Measurements from ENCODE around the gene ARFIP1.

Gene ARFIP1

GRCh38 chr4:152808670-152809069 lies 28.9 kb downstream of the ARFIP1 start:
- TF ChIP-seq GATA3 (IDR thresholded peaks at IDR 0.05; ENCODE audit: low read depth, low read length) (no peak), GATA2 (IDR thresholded peaks at IDR 0.05; ENCODE audit: low read depth, low read length) (no peak)

- TF ChIP-seq GATA3 (IDR thresholded peaks at IDR 0.05; ENCODE audit: low read depth, low read length) (no peak), GATA2 (IDR thresholded peaks at IDR 0.05; ENCODE audit: low read depth, low read length) (no peak)
Measured at GRCh38 chr4:152810715-152811287, 31.0 kb downstream of the ARFIP1 start.

- TF ChIP-seq GATA3 (IDR thresholded peaks at IDR 0.05; ENCODE audit: low read depth, low read length): no peak
- no peak for TF ChIP-seq GATA2 (IDR thresholded peaks at IDR 0.05; ENCODE audit: low read depth, low read length)
Measured at GRCh38 chr4:152815078-152815477, 35.3 kb downstream of the ARFIP1 start.

GRCh38 chr4:152817331-152817730 lies 37.6 kb downstream of the ARFIP1 start:
- TF ChIP-seq GATA2 (IDR thresholded peaks at IDR 0.05; ENCODE audit: low read depth, low read length): no peak
- no peak for TF ChIP-seq GATA3 (IDR thresholded peaks at IDR 0.05; ENCODE audit: low read depth, low read length)

GRCh38 chr4:152819026-152819645 lies 39.4 kb downstream of the ARFIP1 start:
- TF ChIP-seq GATA2 (IDR thresholded peaks at IDR 0.05; ENCODE audit: low read depth, low read length) (no peak), GATA3 (IDR thresholded peaks at IDR 0.05; ENCODE audit: low read depth, low read length) (no peak)

GRCh38 chr4:152820073-152820472 lies 40.3 kb downstream of the ARFIP1 start:
- TF ChIP-seq GATA3 (IDR thresholded peaks at IDR 0.05; ENCODE audit: low read depth, low read length): no peak
- TF ChIP-seq GATA2 (IDR thresholded peaks at IDR 0.05; ENCODE audit: low read depth, low read length): no peak

- no peak for TF ChIP-seq GATA2 (IDR thresholded peaks at IDR 0.05; ENCODE audit: low read depth, low read length)
- no peak for TF ChIP-seq GATA3 (IDR thresholded peaks at IDR 0.05; ENCODE audit: low read depth, low read length)
Measured at GRCh38 chr4:152822323-152822722, 42.6 kb downstream of the ARFIP1 start.

- no peak for TF ChIP-seq GATA3 (IDR thresholded peaks at IDR 0.05; ENCODE audit: low read depth, low read length)
- no peak for TF ChIP-seq GATA2 (IDR thresholded peaks at IDR 0.05; ENCODE audit: low read depth, low read length)
Measured at GRCh38 chr4:152824561-152824960, 44.8 kb downstream of the ARFIP1 start.

- TF ChIP-seq GATA3 (IDR thresholded peaks at IDR 0.05; ENCODE audit: low read depth, low read length) (no peak), GATA2 (IDR thresholded peaks at IDR 0.05; ENCODE audit: low read depth, low read length) (no peak)
Measured at GRCh38 chr4:152825336-152825735, 45.6 kb downstream of the ARFIP1 start.

GRCh38 chr4:152828122-152828521 lies 48.4 kb downstream of the ARFIP1 start:
- TF ChIP-seq GATA2 (IDR thresholded peaks at IDR 0.05; ENCODE audit: low read depth, low read length): no peak
- no peak for TF ChIP-seq GATA3 (IDR thresholded peaks at IDR 0.05; ENCODE audit: low read depth, low read length)

- TF ChIP-seq GATA3 (IDR thresholded peaks at IDR 0.05; ENCODE audit: low read depth, low read length) (no peak), GATA2 (IDR thresholded peaks at IDR 0.05; ENCODE audit: low read depth, low read length) (no peak)
Measured at GRCh38 chr4:152831416-152831815, 51.7 kb downstream of the ARFIP1 start.

- TF ChIP-seq GATA2 (IDR thresholded peaks at IDR 0.05; ENCODE audit: low read depth, low read length) (no peak), GATA3 (IDR thresholded peaks at IDR 0.05; ENCODE audit: low read depth, low read length) (no peak)
Measured at GRCh38 chr4:152836936-152837335, 57.2 kb downstream of the ARFIP1 start.

GRCh38 chr4:152843481-152844090 lies 63.8 kb downstream of the ARFIP1 start:
- TF ChIP-seq GATA2 (IDR thresholded peaks at IDR 0.05; ENCODE audit: low read depth, low read length): no peak
- no peak for TF ChIP-seq GATA3 (IDR thresholded peaks at IDR 0.05; ENCODE audit: low read depth, low read length)

GRCh38 chr4:152847376-152847775 lies 67.6 kb downstream of the ARFIP1 start:
- TF ChIP-seq GATA3 (IDR thresholded peaks at IDR 0.05; ENCODE audit: low read depth, low read length) (no peak), GATA2 (IDR thresholded peaks at IDR 0.05; ENCODE audit: low read depth, low read length) (no peak)

GRCh38 chr4:152848508-152848907 lies 68.8 kb downstream of the ARFIP1 start:
- no peak for TF ChIP-seq GATA2 (IDR thresholded peaks at IDR 0.05; ENCODE audit: low read depth, low read length)
- TF ChIP-seq GATA3 (IDR thresholded peaks at IDR 0.05; ENCODE audit: low read depth, low read length): no peak
